Ishikawa (cell line): ENCODE measurements around the gene DNAL1.

Experiments used
- CEBPB ChIP-seq: IDR thresholded peaks from 2 replicates; pipeline ENCODE4 v1.6.1; 2012
- CREB1 ChIP-seq: IDR thresholded peaks from 2 replicates; pipeline ENCODE4 v1.6.1; 2012; ENCODE audit warnings: low read depth
- EGR1 ChIP-seq: IDR thresholded peaks from 2 replicates; pipeline ENCODE4 v1.6.1; 2012
- EP300 ChIP-seq: IDR thresholded peaks from 2 replicates; pipeline ENCODE4 v1.6.1; 2012; ENCODE audit warnings: borderline replicate concordance
- FOXM1 ChIP-seq: IDR thresholded peaks from 2 replicates; pipeline ENCODE4 v1.6.1; 2012; ENCODE audit warnings: low read depth, borderline replicate concordance
- NFIC ChIP-seq: IDR thresholded peaks from 2 replicates; pipeline ENCODE4 v1.6.1; 2012
- RAD21 ChIP-seq: IDR thresholded peaks from 2 replicates; pipeline ENCODE4 v1.6.1; 2012; ENCODE audit warnings: low read depth
- TAF1 ChIP-seq: IDR thresholded peaks from 2 replicates; pipeline ENCODE4 v1.6.1; 2012; ENCODE audit warnings: low read depth, mild to moderate bottlenecking
- TCF12 ChIP-seq: IDR thresholded peaks from 2 replicates; pipeline ENCODE4 v1.6.1; 2012; ENCODE audit warnings: low read depth
- TEAD4 ChIP-seq: IDR thresholded peaks from 2 replicates; pipeline ENCODE4 v1.6.1; 2012
- YY1 ChIP-seq: IDR thresholded peaks from 2 replicates; pipeline ENCODE4 v1.6.1; 2012; ENCODE audit warnings: low read depth
- ZBTB7A ChIP-seq: IDR thresholded peaks from 2 replicates; pipeline ENCODE4 v1.6.1; 2012; ENCODE audit warnings: low read depth
- TF ChIP-seq, protein P1 (sequence below): IDR thresholded peaks from 2 replicates; pipeline ENCODE4 v1.6.1; 2012
- TF ChIP-seq, protein P2 (sequence below): IDR thresholded peaks from 2 replicates; pipeline ENCODE4 v1.6.1; 2012
- TF ChIP-seq, protein P3 (sequence below): IDR thresholded peaks from 2 replicates; pipeline ENCODE4 v1.6.1; 2012; ENCODE audit warnings: low read depth, mild to moderate bottlenecking

DNAL1 gene

DNA sequence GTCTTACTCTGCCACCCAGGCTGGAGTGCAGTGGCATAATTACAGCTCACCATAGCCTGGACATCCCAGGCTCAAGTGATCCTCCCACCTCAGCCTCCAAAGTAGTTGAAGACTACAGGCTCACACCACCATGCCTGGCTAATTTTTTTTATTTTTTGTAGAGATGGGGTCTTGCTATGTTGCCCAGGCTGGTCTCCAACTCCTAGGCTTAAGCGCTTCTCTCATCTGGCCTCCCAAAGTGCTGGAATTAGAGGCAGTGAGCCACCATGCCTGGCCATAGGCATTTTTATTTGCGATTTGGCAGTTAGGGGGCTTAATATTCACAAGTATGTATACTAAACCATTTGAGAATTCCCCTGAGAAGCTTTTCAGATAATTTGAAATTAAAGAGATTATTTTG, 50.3 kb downstream of the DNAL1 start:
- TF ChIP-seq CEBPB (no peak), TAF1 (no peak), ZBTB7A (no peak), RAD21 (no peak), TCF12 (no peak), NFIC (no peak), TEAD4 (no peak), EGR1 (no peak), CREB1 (no peak)
- TF ChIP-seq, protein P1, sequence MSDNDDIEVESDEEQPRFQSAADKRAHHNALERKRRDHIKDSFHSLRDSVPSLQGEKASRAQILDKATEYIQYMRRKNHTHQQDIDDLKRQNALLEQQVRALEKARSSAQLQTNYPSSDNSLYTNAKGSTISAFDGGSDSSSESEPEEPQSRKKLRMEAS = no peak

DNA sequence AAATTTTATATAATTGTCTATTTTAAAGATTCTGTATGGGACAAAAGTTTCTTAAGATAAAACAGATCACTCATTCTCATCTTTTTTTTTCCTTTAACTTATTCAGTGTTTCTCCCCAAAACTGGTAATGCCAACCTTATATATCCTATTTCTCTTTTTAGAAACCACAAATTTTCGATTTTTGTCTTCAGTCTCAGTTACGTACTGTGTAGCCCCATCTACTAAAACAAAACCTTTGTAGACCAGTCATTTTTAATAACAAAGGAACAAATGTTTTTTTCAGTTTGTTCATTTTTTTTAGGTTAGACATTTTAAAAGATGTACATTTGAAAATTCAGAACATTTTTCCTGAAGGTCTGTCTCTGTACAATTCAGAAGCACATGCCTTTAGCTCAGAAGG, 51.2 kb downstream of the DNAL1 start:
- TF ChIP-seq YY1 = no peak
- no peak for TF ChIP-seq FOXM1
- TF ChIP-seq EGR1 = no peak
- no peak for TF ChIP-seq CEBPB
- TF ChIP-seq TCF12 = no peak
- no peak for TF ChIP-seq RAD21
- TF ChIP-seq, protein P2, sequence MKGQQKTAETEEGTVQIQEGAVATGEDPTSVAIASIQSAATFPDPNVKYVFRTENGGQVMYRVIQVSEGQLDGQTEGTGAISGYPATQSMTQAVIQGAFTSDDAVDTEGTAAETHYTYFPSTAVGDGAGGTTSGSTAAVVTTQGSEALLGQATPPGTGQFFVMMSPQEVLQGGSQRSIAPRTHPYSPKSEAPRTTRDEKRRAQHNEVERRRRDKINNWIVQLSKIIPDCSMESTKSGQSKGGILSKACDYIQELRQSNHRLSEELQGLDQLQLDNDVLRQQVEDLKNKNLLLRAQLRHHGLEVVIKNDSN = no peak
- TF ChIP-seq EP300 = no peak
- no peak for TF ChIP-seq TEAD4
- TF ChIP-seq CREB1 = no peak
- TF ChIP-seq NFIC = no peak
- TF ChIP-seq, protein P1 = no peak
- TF ChIP-seq ZBTB7A = no peak
- no peak for TF ChIP-seq TAF1
- TF ChIP-seq, protein P3, sequence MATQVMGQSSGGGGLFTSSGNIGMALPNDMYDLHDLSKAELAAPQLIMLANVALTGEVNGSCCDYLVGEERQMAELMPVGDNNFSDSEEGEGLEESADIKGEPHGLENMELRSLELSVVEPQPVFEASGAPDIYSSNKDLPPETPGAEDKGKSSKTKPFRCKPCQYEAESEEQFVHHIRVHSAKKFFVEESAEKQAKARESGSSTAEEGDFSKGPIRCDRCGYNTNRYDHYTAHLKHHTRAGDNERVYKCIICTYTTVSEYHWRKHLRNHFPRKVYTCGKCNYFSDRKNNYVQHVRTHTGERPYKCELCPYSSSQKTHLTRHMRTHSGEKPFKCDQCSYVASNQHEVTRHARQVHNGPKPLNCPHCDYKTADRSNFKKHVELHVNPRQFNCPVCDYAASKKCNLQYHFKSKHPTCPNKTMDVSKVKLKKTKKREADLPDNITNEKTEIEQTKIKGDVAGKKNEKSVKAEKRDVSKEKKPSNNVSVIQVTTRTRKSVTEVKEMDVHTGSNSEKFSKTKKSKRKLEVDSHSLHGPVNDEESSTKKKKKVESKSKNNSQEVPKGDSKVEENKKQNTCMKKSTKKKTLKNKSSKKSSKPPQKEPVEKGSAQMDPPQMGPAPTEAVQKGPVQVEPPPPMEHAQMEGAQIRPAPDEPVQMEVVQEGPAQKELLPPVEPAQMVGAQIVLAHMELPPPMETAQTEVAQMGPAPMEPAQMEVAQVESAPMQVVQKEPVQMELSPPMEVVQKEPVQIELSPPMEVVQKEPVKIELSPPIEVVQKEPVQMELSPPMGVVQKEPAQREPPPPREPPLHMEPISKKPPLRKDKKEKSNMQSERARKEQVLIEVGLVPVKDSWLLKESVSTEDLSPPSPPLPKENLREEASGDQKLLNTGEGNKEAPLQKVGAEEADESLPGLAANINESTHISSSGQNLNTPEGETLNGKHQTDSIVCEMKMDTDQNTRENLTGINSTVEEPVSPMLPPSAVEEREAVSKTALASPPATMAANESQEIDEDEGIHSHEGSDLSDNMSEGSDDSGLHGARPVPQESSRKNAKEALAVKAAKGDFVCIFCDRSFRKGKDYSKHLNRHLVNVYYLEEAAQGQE = no peak

DNA sequence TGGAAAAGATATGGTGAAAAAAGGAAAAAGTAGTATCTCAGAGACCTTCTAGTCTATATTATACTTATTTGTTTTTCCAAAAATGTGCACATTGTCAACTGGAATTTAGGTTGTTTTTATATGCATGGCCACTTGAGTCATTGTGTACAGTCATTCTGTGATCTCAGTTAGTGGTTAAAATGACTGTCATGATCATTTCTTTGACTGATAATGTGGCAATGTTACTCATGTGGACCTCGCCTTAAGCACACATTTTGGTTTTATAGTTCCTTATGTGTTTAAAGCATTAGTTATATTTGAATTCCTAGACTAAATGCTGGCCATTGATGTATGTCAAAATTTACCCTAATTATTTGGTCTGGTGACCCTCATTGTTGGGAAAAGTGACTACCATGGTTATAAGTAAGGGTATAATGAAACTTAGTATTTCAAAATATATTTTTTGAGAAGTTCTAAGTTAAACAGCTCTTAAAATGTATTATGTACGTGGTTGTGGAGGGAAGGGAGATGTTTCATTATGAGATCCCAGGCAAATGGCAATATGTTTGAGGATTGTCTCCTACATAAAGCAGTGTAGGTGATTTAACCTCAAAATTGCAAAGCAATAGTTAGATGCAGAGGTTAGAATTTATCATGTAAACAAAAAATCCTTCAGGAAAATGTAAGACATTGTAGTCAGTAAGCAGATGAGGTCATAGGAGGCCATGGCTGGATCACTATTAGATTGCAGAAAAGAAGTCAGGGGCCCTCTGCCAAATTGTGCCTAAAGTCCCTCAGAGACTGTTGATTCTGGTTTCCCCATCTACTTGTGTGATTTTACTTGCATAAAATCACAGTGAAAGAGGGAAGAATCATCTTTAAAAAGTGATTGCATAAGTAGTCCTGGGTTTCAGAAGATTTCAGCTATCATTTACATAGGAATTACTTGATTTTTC, 51.9 kb downstream of the DNAL1 start:
- no peak for TF ChIP-seq RAD21
- TF ChIP-seq, protein P1 = no peak
- TF ChIP-seq CREB1 = no peak
- TF ChIP-seq TAF1 = no peak
- no peak for TF ChIP-seq EP300
- no peak for TF ChIP-seq ZBTB7A
- TF ChIP-seq, protein P2 = no peak
- TF ChIP-seq TEAD4 = no peak
- TF ChIP-seq, protein P3 = no peak
- no peak for TF ChIP-seq TCF12
- no peak for TF ChIP-seq EGR1

DNA sequence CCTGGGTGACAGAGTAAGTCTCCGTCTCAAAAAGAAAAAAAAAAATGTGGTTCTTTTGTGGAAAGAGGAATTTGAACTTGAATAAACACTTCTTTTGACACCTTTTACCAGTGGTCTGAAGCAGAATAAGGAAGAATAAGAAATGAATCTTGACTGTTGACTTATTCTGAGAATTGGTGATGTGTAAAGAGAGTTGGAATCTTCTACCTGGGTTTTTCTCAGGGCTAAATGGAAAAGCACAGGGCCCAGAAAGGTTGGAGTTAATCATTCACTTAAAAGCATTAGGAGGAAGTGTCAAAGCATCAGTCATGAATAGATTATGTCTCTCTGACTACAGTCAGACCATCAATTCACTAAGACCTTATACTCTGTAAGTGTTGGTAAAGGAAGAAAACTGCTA, 55.5 kb downstream of the DNAL1 start:
- TF ChIP-seq YY1 (no peak), CEBPB (no peak), CREB1 (no peak), EP300 (no peak), FOXM1 (no peak), TEAD4 (no peak), TCF12 (no peak), NFIC (no peak), ZBTB7A (no peak), EGR1 (no peak), RAD21 (no peak), TAF1 (no peak)
- TF ChIP-seq, protein P2 = no peak
- TF ChIP-seq, protein P3 = no peak
- TF ChIP-seq, protein P1 = no peak
